Measurements from ENCODE around the gene OR5M11.

Gene OR5M11

DNA sequence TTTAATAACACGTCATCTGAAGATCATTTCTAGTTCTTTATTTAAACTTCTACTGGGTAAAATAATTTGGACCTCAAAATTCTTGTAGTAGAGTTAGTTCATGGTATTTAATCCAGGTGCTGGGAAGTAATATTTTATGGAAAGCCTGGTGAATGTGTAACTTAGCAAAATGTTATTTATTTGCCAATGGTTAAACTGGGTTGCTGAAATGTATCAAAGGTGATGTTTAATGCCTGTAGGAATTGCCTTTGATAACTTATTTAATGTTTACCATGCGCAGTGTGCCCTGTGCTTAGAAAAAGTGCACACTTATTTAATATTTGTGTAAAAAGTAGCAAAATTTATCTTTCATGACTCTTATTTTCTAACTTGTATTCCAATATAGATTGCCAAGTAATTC lies 11.2 kb downstream of the OR5M11 start:
- TF ChIP-seq, protein P1, sequence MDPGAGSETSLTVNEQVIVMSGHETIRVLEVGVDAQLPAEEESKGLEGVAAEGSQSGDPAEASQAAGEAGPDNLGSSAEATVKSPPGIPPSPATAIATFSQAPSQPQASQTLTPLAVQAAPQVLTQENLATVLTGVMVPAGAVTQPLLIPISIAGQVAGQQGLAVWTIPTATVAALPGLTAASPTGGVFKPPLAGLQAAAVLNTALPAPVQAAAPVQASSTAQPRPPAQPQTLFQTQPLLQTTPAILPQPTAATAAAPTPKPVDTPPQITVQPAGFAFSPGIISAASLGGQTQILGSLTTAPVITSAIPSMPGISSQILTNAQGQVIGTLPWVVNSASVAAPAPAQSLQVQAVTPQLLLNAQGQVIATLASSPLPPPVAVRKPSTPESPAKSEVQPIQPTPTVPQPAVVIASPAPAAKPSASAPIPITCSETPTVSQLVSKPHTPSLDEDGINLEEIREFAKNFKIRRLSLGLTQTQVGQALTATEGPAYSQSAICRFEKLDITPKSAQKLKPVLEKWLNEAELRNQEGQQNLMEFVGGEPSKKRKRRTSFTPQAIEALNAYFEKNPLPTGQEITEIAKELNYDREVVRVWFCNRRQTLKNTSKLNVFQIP (CRISPR knock-in tag; IDR thresholded peaks at IDR 0.05; ENCODE audit: borderline replicate concordance, low read depth), result no peak
- no peak for TF ChIP-seq PPARA (CRISPR knock-in tag; IDR thresholded peaks at IDR 0.05; ENCODE audit: borderline replicate concordance)
- TF ChIP-seq ARNTL (CRISPR knock-in tag; IDR thresholded peaks at IDR 0.05; ENCODE audit: borderline replicate concordance, low read depth), result no peak
- no peak for TF ChIP-seq ZNF70 (CRISPR knock-in tag; IDR thresholded peaks at IDR 0.05)
- TF ChIP-seq GLIS3 (CRISPR knock-in tag; IDR thresholded peaks at IDR 0.05), result no peak
- no peak for TF ChIP-seq BACH2 (CRISPR knock-in tag; IDR thresholded peaks at IDR 0.05; ENCODE audit: borderline replicate concordance)
- no peak for TF ChIP-seq ZFP30 (CRISPR knock-in tag; IDR thresholded peaks at IDR 0.05)
- TF ChIP-seq ESRRG (CRISPR knock-in tag; IDR thresholded peaks at IDR 0.05), result no peak
- TF ChIP-seq, protein P2, sequence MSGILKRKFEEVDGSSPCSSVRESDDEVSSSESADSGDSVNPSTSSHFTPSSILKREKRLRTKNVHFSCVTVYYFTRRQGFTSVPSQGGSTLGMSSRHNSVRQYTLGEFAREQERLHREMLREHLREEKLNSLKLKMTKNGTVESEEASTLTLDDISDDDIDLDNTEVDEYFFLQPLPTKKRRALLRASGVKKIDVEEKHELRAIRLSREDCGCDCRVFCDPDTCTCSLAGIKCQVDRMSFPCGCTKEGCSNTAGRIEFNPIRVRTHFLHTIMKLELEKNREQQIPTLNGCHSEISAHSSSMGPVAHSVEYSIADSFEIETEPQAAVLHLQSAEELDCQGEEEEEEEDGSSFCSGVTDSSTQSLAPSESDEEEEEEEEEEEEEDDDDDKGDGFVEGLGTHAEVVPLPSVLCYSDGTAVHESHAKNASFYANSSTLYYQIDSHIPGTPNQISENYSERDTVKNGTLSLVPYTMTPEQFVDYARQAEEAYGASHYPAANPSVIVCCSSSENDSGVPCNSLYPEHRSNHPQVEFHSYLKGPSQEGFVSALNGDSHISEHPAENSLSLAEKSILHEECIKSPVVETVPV (CRISPR knock-in tag; IDR thresholded peaks at IDR 0.05), result no peak
- no peak for TF ChIP-seq OSR1 (CRISPR knock-in tag; IDR thresholded peaks at IDR 0.05)
- no peak for TF ChIP-seq TOX (CRISPR knock-in tag; IDR thresholded peaks at IDR 0.05; ENCODE audit: borderline replicate concordance)
- no peak for TF ChIP-seq SNAI2 (CRISPR knock-in tag; IDR thresholded peaks at IDR 0.05)
- TF ChIP-seq ISL1 (CRISPR knock-in tag; IDR thresholded peaks at IDR 0.05), result no peak
- TF ChIP-seq CSDC2 (CRISPR knock-in tag; IDR thresholded peaks at IDR 0.05), result no peak
- TF ChIP-seq ZNF565 (CRISPR knock-in tag; conservative IDR thresholded peaks at IDR 0.05; ENCODE audit: low read depth), result no peak
- ATAC-seq, result no peak

DNA sequence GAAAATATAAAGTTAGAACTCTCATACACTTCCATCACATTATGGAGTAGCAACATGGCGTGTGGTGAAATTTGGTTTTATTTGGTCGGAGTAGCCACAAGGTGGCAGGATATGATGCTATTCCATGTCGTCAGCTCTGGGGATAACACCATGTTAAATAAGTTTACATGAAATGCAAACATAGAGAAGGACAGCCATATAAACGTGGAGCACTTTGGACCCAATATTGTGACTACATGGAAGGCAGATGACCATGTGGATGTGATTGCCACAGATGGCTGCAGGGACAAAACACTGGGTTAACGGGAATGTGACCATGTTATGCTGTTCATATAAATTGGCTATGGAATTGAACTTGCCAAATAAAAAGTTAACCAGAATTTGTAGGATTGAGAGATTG lies 21.0 kb downstream of the OR5M11 start:
- TF ChIP-seq PPARA (CRISPR knock-in tag; IDR thresholded peaks at IDR 0.05; ENCODE audit: borderline replicate concordance) (no peak), ISL1 (CRISPR knock-in tag; IDR thresholded peaks at IDR 0.05) (no peak), TCF4 (CRISPR knock-in tag; IDR thresholded peaks at IDR 0.05; ENCODE audit: borderline replicate concordance) (no peak), ZNF565 (CRISPR knock-in tag; conservative IDR thresholded peaks at IDR 0.05; ENCODE audit: low read depth) (no peak), ZC3H10 (CRISPR knock-in tag; IDR thresholded peaks at IDR 0.05) (no peak), ESRRG (CRISPR knock-in tag; IDR thresholded peaks at IDR 0.05) (no peak), OSR1 (CRISPR knock-in tag; IDR thresholded peaks at IDR 0.05) (no peak), SNAI2 (CRISPR knock-in tag; IDR thresholded peaks at IDR 0.05) (no peak), TOX (CRISPR knock-in tag; IDR thresholded peaks at IDR 0.05; ENCODE audit: borderline replicate concordance) (no peak), ZNF70 (CRISPR knock-in tag; IDR thresholded peaks at IDR 0.05) (no peak), ARNTL (CRISPR knock-in tag; IDR thresholded peaks at IDR 0.05; ENCODE audit: borderline replicate concordance, low read depth) (no peak), RARB (CRISPR knock-in tag; IDR thresholded peaks at IDR 0.05) (no peak)
- TF ChIP-seq, protein P3, sequence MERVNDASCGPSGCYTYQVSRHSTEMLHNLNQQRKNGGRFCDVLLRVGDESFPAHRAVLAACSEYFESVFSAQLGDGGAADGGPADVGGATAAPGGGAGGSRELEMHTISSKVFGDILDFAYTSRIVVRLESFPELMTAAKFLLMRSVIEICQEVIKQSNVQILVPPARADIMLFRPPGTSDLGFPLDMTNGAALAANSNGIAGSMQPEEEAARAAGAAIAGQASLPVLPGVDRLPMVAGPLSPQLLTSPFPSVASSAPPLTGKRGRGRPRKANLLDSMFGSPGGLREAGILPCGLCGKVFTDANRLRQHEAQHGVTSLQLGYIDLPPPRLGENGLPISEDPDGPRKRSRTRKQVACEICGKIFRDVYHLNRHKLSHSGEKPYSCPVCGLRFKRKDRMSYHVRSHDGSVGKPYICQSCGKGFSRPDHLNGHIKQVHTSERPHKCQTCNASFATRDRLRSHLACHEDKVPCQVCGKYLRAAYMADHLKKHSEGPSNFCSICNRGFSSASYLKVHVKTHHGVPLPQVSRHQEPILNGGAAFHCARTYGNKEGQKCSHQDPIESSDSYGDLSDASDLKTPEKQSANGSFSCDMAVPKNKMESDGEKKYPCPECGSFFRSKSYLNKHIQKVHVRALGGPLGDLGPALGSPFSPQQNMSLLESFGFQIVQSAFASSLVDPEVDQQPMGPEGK (CRISPR knock-in tag; IDR thresholded peaks at IDR 0.05; ENCODE audit: borderline replicate concordance), result no peak
- TF ChIP-seq, protein P4, sequence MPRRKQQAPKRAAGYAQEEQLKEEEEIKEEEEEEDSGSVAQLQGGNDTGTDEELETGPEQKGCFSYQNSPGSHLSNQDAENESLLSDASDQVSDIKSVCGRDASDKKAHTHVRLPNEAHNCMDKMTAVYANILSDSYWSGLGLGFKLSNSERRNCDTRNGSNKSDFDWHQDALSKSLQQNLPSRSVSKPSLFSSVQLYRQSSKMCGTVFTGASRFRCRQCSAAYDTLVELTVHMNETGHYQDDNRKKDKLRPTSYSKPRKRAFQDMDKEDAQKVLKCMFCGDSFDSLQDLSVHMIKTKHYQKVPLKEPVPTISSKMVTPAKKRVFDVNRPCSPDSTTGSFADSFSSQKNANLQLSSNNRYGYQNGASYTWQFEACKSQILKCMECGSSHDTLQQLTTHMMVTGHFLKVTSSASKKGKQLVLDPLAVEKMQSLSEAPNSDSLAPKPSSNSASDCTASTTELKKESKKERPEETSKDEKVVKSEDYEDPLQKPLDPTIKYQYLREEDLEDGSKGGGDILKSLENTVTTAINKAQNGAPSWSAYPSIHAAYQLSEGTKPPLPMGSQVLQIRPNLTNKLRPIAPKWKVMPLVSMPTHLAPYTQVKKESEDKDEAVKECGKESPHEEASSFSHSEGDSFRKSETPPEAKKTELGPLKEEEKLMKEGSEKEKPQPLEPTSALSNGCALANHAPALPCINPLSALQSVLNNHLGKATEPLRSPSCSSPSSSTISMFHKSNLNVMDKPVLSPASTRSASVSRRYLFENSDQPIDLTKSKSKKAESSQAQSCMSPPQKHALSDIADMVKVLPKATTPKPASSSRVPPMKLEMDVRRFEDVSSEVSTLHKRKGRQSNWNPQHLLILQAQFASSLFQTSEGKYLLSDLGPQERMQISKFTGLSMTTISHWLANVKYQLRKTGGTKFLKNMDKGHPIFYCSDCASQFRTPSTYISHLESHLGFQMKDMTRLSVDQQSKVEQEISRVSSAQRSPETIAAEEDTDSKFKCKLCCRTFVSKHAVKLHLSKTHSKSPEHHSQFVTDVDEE (CRISPR knock-in tag; IDR thresholded peaks at IDR 0.05), result no peak
- ATAC-seq, result no peak

DNA sequence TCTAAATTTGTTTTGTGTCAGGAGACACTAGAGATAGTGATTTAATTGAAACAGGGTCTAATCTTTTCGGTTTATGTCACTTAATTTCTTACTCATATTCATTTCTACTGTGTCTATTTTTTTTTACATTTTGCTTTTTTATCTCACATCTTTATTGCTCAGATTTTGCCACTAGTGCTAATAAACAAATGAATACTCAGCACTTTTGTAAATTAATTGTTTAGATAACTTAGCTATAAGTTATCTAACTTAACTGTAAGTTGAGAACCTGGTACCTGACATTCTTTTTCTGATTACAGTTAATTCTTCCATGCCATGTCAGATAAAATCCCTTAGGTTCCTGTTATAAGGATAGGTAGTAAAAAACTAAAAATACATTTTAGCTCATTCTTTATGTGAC lies 29.8 kb downstream of the OR5M11 start:
- no peak for ATAC-seq
- TF ChIP-seq CSDC2 (CRISPR knock-in tag; IDR thresholded peaks at IDR 0.05) (no peak), TOX (CRISPR knock-in tag; IDR thresholded peaks at IDR 0.05; ENCODE audit: borderline replicate concordance) (no peak), ARNTL (CRISPR knock-in tag; IDR thresholded peaks at IDR 0.05; ENCODE audit: borderline replicate concordance, low read depth) (no peak), OSR1 (CRISPR knock-in tag; IDR thresholded peaks at IDR 0.05) (no peak)
- TF ChIP-seq, protein P4 (CRISPR knock-in tag; IDR thresholded peaks at IDR 0.05), result no peak

Data from SK-N-SH treated with all-trans-retinoic acid at 6 μM for 48 hours (cell line).